Testis (tissue), 3 donors: ENCODE results near the gene CIAPIN1. TPM values are rescaled to one million over a fixed set of nuclear protein-coding genes. Genes with fewer than 3 reads are reported as not detected.

ENCODE experiments used
- DNase-seq: peaks from one replicate; pipeline ENCODE4 v3.0.0-alpha.2; 2019
- H3K27ac ChIP-seq, 2 donors: fragments of 200-600 bp; sonication (generic); one replicate each; pipeline ENCODE4 v1.5.1; 2019
- H3K27me3 ChIP-seq: fragments of 200-600 bp; sonication (generic); one replicate; pipeline ENCODE4 v1.5.1; 2019
- H3K36me3 ChIP-seq: fragments of 200-600 bp; sonication (generic); one replicate; pipeline ENCODE4 v1.5.1; 2017; ENCODE audit warnings: low read depth; ENCODE audit errors: missing control alignments
- H3K4me1 ChIP-seq: fragments of 200-600 bp; sonication (generic); one replicate; pipeline ENCODE4 v1.5.1; 2019
- H3K4me3 ChIP-seq, 2 donors: fragments of 200-600 bp; sonication (generic); one replicate each; pipeline ENCODE4 v1.5.1; 2017 to 2019
- H3K9me3 ChIP-seq: fragments of 200-600 bp; sonication (generic); one replicate; pipeline ENCODE4 v1.5.1; 2017
- POLR2A ChIP-seq: fragments of 450-650 bp; IDR thresholded peaks from one replicate; pipeline ENCODE4 v1.6.1; 2017; ENCODE audit warnings: antibody characterized with exemption, mild to moderate bottlenecking, moderate library complexity
- WGBS, 2 donors: methylation state at CpG; one replicate each; pipeline ENCODE4 v1.1.5; 2018; 5-methylcytosine and 5-hydroxymethylcytosine counted together
- intact Hi-C: fragments of 100-400 bp; cut with DNase I; formaldehyde crosslinking; loops from one replicate; pipeline ENCODE4 v1.15.1; 2023; ENCODE audit warnings: low total_unique reads
- polyA plus RNA-seq: library from polyadenylated mRNA; stranded (reverse); fragments of 350-450 nt; fragmentation: Illumina TruSeq; extraction: RNeasy Lipid Tissue Mini Kit (QIAGEN cat#74804); gene quantifications from one replicate; pipeline ENCODE4 v1.2.3, GENCODE V29; 2014; ENCODE audit warnings: low read depth, low replicate concordance; ENCODE audit not compliant: insufficient read depth
- total RNA-seq, 2 donors: library from RNA; depleted of rRNA; stranded (reverse); fragments of >200 nt; gene quantifications; one replicate each; pipeline ENCODE4 v1.2.3, GENCODE V29; 2016
- TF ChIP-seq, protein P1 (sequence below), 3 experiments: fragments of 450-650 bp in 2 of 3; fragments of 200-600 bp in 1 of 3; sonication (generic) in 1 of 3; IDR thresholded peaks; one replicate each; pipeline ENCODE4 v1.5.1; 2016 to 2019; ENCODE audit warnings: antibody characterized with exemption in 3 of 3, mild to moderate bottlenecking in 2 of 3, moderate library complexity in 1 of 3

Gene CIAPIN1
- total and polyA plus RNA-seq, 3 donors from 2014 or later: 74.9 to 205 (median 77.1) TPM

DNA sequence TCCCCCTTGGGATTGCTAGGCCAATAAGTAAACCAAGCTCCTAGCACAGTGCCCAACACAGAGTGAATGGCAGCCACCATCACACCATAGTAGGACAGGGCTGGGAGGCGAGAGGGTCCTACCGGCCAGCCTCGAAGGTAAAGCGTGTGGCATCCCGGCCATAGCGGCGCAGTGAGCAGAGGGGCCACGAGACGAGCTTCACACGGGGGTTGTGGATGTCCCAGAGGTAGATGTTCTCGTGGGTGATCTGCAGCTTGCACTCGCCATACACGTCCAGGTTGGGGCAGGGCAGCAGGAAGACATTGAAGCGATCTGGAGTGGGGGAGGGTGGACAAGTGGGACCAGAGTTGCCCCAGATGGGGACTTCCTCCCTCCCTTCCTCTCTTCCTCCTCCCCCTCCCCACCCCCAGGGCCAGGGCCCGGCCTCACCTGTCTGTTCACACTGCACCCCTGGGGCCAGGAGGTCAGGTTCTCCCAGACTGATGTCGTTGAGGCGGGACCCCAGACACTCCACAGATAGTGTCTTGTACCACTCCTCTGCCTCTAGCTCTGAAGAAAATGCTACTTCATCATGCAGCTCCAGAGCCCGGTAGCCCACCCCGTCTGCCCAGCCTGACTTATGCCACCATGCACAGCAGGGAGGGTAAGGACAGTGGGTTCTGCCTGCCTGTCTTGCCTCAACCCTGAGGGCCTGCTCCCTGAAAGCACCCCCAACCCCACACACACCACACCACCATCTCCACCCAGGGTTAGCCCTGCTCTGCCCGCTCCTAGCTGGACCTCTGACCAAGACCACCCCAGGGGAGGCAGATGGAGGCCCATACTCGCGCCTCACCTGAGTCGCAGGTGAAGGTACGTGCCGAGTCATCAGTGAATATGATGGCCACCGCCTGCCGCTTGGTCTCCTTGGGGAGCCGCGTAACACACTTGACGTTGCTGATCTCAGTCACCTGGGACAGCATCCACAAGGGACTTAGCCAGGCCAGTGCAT lies 27.8 kb upstream of the CIAPIN1 start:
- Histone ChIP-seq H3K4me1 (peaks cover 26% of the 10 kb centered on the region), H3K4me3 (no peak overlapping the region), H3K9me3 (no peaks in the 10 kb centered on the region), H3K27me3 (no peaks in the 10 kb centered on the region), H3K27ac (no peak overlapping the region), H3K36me3 (no peaks in the 10 kb centered on the region)
- no peak for TF ChIP-seq POLR2A
- TF ChIP-seq, protein P1, sequence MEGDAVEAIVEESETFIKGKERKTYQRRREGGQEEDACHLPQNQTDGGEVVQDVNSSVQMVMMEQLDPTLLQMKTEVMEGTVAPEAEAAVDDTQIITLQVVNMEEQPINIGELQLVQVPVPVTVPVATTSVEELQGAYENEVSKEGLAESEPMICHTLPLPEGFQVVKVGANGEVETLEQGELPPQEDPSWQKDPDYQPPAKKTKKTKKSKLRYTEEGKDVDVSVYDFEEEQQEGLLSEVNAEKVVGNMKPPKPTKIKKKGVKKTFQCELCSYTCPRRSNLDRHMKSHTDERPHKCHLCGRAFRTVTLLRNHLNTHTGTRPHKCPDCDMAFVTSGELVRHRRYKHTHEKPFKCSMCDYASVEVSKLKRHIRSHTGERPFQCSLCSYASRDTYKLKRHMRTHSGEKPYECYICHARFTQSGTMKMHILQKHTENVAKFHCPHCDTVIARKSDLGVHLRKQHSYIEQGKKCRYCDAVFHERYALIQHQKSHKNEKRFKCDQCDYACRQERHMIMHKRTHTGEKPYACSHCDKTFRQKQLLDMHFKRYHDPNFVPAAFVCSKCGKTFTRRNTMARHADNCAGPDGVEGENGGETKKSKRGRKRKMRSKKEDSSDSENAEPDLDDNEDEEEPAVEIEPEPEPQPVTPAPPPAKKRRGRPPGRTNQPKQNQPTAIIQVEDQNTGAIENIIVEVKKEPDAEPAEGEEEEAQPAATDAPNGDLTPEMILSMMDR (IDR thresholded peaks at IDR 0.05): no peak
- intact Hi-C loops: no loop called here
- WGBS, 2 donors: 91 to 92% methylated on average over 27 to 30 of the region's 30 CpGs
- DNase-seq: no peak

DNA sequence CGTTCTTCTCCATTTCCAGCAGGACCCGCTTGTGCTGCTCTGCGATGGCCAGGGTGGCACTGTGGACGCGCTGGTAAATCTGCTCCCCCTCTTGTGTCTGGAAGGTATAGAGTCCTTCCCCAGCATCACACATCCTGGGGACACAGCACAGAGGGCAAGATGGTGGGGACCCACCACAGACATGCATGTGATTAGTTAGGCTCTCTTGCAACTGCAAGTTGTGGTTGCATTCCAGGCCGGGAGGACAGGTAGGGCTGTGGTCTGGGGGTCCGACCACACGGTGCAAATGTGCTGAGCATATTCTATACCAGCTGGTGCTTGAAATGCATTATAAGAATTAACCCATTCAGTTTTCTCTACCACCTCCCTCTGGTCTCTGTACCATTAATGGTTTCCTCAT lies 26.7 kb upstream of the CIAPIN1 start:
- H3K36me3 ChIP-seq: no peaks in the 10 kb centered on the region
- H3K4me3 ChIP-seq: no peak overlapping the region
- intact Hi-C loops: no loop called here
- no peak for DNase-seq
- H3K4me1 ChIP-seq: peaks cover 16% of the 10 kb centered on the region
- WGBS, 2 donors: 83 to 85% methylated on average over 8 of the region's 8 CpGs
- TF ChIP-seq, protein P1 (IDR thresholded peaks at IDR 0.05): no peak
- no peak for TF ChIP-seq POLR2A
- H3K27me3 ChIP-seq: no peaks in the 10 kb centered on the region
- H3K27ac ChIP-seq: no peak overlapping the region
- H3K9me3 ChIP-seq: no peaks in the 10 kb centered on the region

DNA sequence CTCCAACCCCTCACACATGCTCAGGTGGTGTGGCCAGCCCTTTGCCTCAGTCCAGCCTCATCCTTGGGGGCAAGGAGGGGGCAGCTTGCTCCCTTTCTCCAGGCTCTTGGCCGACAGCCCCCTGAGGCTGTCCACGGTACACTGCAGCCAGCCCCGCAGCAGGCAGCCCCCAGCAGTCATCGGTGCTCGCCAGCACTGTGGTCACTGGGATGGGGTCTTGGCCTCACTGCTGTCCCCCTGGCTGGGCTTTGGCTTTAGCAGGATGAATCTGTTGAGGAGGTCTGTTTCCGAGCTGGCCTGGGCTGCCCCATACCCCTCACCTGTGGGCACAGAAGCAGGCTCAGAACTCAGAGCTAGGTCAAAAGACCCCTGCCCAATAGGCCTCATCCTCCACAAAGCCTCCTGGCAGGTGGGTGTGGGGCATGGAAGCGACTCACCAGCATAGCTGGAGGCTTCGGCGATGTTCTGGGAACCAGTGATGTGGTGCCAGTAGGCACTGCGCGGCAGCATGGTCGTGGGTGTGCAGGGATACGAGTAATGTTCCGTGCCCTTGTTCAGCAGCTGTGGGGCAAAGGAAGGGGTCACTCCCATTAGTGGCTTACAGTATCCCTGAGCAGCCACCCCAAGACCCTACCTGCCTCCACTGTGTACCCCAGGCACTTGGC lies 26.1 kb upstream of the CIAPIN1 start:
- H3K4me3 ChIP-seq: no peak overlapping the region
- no peaks in the 10 kb centered on the region for H3K9me3 ChIP-seq
- TF ChIP-seq POLR2A: no peak
- TF ChIP-seq, protein P1 (IDR thresholded peaks at IDR 0.05): no peak
- peaks cover 13% of the 10 kb centered on the region for H3K4me1 ChIP-seq
- H3K27ac ChIP-seq: no peak overlapping the region
- 86 to 90% methylated on average over 2 to 14 of the region's 14 CpGs for whole genome bisulfite sequencing, 2 donors
- no peaks in the 10 kb centered on the region for H3K27me3 ChIP-seq
- intact Hi-C loops: no loop called here
- H3K36me3 ChIP-seq: no peaks in the 10 kb centered on the region
- no peak for DNase-seq

DNA sequence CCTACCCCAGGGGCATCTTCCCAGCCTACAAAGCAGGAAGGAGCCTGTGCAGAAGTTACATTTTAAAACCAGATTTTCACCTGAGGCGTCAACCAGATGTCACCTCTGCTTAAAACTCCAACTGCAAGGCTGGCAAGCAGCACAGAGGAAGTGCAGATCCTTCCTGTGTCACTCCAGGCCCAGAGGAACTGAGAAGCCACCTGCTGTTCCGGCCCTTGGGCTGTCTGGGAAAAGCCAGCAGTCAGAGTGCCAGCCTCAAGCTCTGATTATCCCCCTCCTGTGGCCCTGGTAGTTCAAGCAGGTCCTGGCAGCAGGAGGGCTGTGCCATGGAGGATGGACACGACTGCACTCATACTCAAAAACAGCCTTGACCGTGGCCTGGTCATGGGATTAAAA lies 25.5 kb upstream of the CIAPIN1 start:
- no peak overlapping the region for H3K4me3 ChIP-seq
- no peak for DNase-seq
- intact Hi-C loops: no loop called here
- H3K9me3 ChIP-seq: no peaks in the 10 kb centered on the region
- H3K36me3 ChIP-seq: no peaks in the 10 kb centered on the region
- no peak overlapping the region for H3K27ac ChIP-seq
- peaks cover 8% of the 10 kb centered on the region for H3K4me1 ChIP-seq
- WGBS, 2 donors: 54 to 55% methylated on average over 3 to 4 of the region's 4 CpGs
- no peaks in the 10 kb centered on the region for H3K27me3 ChIP-seq
- no peak for TF ChIP-seq POLR2A
- TF ChIP-seq, protein P1 (IDR thresholded peaks at IDR 0.05): no peak
